A673 (cell line): ENCODE data around the gene IP6K2. TPM values are rescaled to one million over a fixed set of nuclear protein-coding genes. Genes with fewer than 3 reads are reported as not detected.

ENCODE experiments used
- BruUV-seq: library from RNA; stranded (reverse); fragments of 400-500 nt; replicated peaks from 2 replicates; lab custom pipeline; 2021; lab: Mats Ljungman, UMichigan
- CTCF ChIA-PET: fragments of 300-600 bp; sonication (Branson Sonifier 250); formaldehyde crosslinking; loops from one replicate; lab custom pipeline; 2022; ENCODE audit warnings: antibody characterized with exemption; lab: Charles Lee
- POLR2A ChIA-PET: fragments of 300-600 bp; sonication (Branson Sonifier 250); formaldehyde crosslinking; loops from one replicate; lab custom pipeline; 2022; ENCODE audit warnings: antibody characterized with exemption; ENCODE audit not compliant: low non-redundant PET; lab: Charles Lee
- DNase-seq: peaks from one replicate; pipeline ENCODE4 v3.0.0-alpha.2; 2015; ENCODE audit warnings: low spot score
- H3K27ac ChIP-seq: fragments of 200-600 bp; sonication (generic); 2 replicates; pipeline ENCODE4 v1.5.1; 2016; ENCODE audit warnings: mixed run types, low read depth, mild to moderate bottlenecking, mixed read lengths, antibody characterized with exemption, low read length; ENCODE audit not compliant: poor library complexity, severe bottlenecking
- H3K27me3 ChIP-seq: fragments of 200-600 bp; sonication (generic); replicated peaks from 2 replicates; pipeline ENCODE4 v1.6.1; 2017; ENCODE audit warnings: mixed run types, low read depth, mild to moderate bottlenecking, mixed read lengths, antibody characterized with exemption, low read length; ENCODE audit not compliant: insufficient read depth, poor library complexity
- H3K36me3 ChIP-seq: fragments of 200-600 bp; sonication (generic); 2 replicates; pipeline ENCODE4 v1.6.1; 2016; ENCODE audit warnings: mixed run types, mild to moderate bottlenecking, mixed read lengths, antibody characterized with exemption, low read length; ENCODE audit not compliant: insufficient read depth, poor library complexity, severe bottlenecking
- H3K4me1 ChIP-seq: fragments of 200-600 bp; sonication (generic); 2 replicates; pipeline ENCODE4 v1.6.1; 2017; ENCODE audit warnings: mixed run types, mild to moderate bottlenecking, mixed read lengths, antibody characterized with exemption, low read length; ENCODE audit not compliant: insufficient read depth, poor library complexity, severe bottlenecking
- H3K4me3 ChIP-seq: fragments of 200-600 bp; sonication (generic); 2 replicates; pipeline ENCODE4 v1.5.1; 2016; ENCODE audit warnings: low read depth, mixed run types, mild to moderate bottlenecking, mixed read lengths, low read length; ENCODE audit not compliant: poor library complexity, severe bottlenecking
- H3K9me3 ChIP-seq: fragments of 200-600 bp; sonication (generic); 2 replicates; pipeline ENCODE4 v1.6.1; 2016; ENCODE audit warnings: mixed run types, low read depth, mild to moderate bottlenecking, mixed read lengths, antibody characterized with exemption, low read length; ENCODE audit not compliant: poor library complexity, severe bottlenecking
- EZH2 ChIP-seq: fragments of 200-600 bp; sonication (generic); IDR thresholded peaks from 2 replicates; pipeline ENCODE4 v1.6.1; 2017; ENCODE audit warnings: borderline replicate concordance, low read depth, mild to moderate bottlenecking, mixed read lengths, antibody characterized with exemption, low read length; ENCODE audit not compliant: poor library complexity, severe bottlenecking
- intact Hi-C: fragments of 100-400 bp; cut with micrococcal nuclease; formaldehyde crosslinking; loops from one replicate; pipeline ENCODE4 v1.10.0; 2022; ENCODE audit not compliant: unreplicated experiment
- total RNA-seq: library from RNA; stranded (reverse); gene quantifications from 2 replicates; pipeline ENCODE4 v1.2.3, GENCODE V29; 2021
- TF ChIP-seq, protein P1 (sequence below): fragments of 300-800, 200-600 bp; sonication (generic); conservative IDR thresholded peaks from 2 replicates; pipeline ENCODE4 v1.5.1; 2017; ENCODE audit warnings: low read depth, mild to moderate bottlenecking, antibody characterized with exemption, low read length, moderate library complexity, mixed read lengths

IP6K2 gene
- total RNA-seq, 1 experiment from 2014 or later, result 62.5 TPM

- ChIA-PET POLR2A (no interaction called here), CTCF (no interaction called here)
- Histone ChIP-seq H3K27ac (no peak overlapping the region), H3K9me3 (no peaks in the 10 kb centered on the region), H3K4me1 (no peaks in the 10 kb centered on the region), H3K4me3 (no peak overlapping the region), H3K27me3 (no peaks in the 10 kb centered on the region), H3K36me3 (no peaks in the 10 kb centered on the region)
- intact Hi-C loops, result no loop called here
- BruUV-seq, result no TSS peak
- TF ChIP-seq, protein P1, sequence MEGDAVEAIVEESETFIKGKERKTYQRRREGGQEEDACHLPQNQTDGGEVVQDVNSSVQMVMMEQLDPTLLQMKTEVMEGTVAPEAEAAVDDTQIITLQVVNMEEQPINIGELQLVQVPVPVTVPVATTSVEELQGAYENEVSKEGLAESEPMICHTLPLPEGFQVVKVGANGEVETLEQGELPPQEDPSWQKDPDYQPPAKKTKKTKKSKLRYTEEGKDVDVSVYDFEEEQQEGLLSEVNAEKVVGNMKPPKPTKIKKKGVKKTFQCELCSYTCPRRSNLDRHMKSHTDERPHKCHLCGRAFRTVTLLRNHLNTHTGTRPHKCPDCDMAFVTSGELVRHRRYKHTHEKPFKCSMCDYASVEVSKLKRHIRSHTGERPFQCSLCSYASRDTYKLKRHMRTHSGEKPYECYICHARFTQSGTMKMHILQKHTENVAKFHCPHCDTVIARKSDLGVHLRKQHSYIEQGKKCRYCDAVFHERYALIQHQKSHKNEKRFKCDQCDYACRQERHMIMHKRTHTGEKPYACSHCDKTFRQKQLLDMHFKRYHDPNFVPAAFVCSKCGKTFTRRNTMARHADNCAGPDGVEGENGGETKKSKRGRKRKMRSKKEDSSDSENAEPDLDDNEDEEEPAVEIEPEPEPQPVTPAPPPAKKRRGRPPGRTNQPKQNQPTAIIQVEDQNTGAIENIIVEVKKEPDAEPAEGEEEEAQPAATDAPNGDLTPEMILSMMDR, result no peak
- TF ChIP-seq EZH2, result no peak
- no peak for DNase-seq
Measured at GRCh38 chr3:48655063-48655462, 62.0 kb downstream of the IP6K2 start.

GRCh38 chr3:48652923-48653715 lies 63.9 kb downstream of the IP6K2 start:
- Histone ChIP-seq H3K4me1 (no peaks in the 10 kb centered on the region), H3K4me3 (no peak overlapping the region), H3K9me3 (no peaks in the 10 kb centered on the region), H3K27me3 (no peaks in the 10 kb centered on the region), H3K27ac (no peak overlapping the region), H3K36me3 (no peaks in the 10 kb centered on the region)
- no peak for DNase-seq
- intact Hi-C loops, result no loop called here
- no TSS peak for BruUV-seq
- TF ChIP-seq EZH2, result no peak
- TF ChIP-seq, protein P1, result no peak
- CTCF ChIA-PET, result no interaction called here
- POLR2A ChIA-PET, result no interaction called here

DNA sequence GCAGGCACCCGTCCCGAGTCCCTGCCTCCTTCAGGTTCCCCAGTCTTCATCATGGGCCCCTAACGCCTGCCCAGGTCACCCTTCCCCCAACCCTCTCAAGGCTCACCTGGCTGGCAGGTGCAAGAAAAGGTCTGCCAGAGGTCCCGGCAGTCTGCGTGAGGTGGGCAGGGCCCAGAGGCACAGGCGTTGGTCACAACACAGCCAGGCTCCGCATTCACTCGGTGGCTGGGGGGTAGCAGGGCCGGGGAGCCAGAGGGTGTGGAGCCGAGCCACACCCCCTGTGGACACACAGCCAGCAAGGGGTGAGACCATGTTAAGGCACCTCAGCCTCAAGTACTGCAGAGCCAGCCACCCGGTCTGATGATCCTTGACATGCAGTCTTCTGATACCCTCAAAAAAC lies 65.2 kb downstream of the IP6K2 start:
- Histone ChIP-seq H3K27ac (no peak overlapping the region), H3K9me3 (no peaks in the 10 kb centered on the region), H3K4me3 (no peak overlapping the region), H3K4me1 (no peaks in the 10 kb centered on the region), H3K36me3 (no peaks in the 10 kb centered on the region), H3K27me3 (no peaks in the 10 kb centered on the region)
- no TSS peak for BruUV-seq
- DNase-seq, result no peak
- TF ChIP-seq, protein P1, result no peak
- no peak for TF ChIP-seq EZH2
- CTCF ChIA-PET, result no interaction called here
- intact Hi-C loops, result no loop called here
- POLR2A ChIA-PET, result no interaction called here
